NOMO-1 treated with DMSO at 0.1 percent for 48 hours (cell line): ENCODE data around the gene ZNF280A.
"Not testable (repeated sequence)": the region's sequence is repeated elsewhere in the genome, so short reads cannot be mapped to it uniquely, and the experiment has no call there.

ENCODE experiments used
- DNase-seq: peaks from one replicate; lab custom pipeline; 2025; ENCODE audit not compliant: unreplicated experiment; lab: John Stamatoyannopoulos, UW

Gene ZNF280A

DNA sequence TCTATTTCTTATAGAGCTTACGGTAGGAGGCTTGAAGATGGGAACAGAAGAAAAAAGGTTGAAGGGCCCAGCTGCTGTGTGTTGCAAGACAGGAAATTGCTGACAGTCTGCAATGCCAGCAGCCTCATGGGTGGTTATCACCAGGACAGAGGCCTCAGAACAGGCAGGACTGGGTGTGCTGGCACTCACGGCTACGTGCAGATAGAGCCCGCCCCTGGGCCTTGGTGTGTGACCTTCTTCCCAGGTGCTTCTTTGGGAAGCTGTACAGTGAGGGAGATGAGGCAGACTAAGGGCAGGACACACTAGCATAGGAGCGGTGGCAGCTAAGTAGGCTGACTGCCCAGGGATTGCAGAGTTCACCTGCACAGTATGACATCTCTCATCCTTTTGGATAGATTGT is 26.4 kb upstream of the ZNF280A start:
- peak; percentile 79 for DNase-seq

DNA sequence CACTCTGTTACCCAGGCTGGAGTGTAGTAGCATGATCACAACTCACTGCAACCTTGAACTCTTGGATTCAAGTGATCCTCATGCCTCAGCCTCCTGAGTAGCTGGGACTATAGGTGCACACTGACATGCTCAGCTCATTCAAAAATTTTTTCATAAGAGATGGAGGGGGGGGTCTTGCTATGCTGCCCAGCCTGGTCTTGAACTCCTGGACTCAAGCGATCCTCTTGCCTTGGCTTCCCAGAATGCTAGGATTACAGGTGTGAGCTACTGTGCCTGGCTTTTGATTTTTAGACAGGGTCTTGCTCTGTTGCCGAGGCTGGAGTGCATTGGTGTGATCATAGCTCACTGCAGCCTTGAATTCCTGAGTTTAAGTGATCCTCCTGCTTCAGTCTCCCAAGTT is 25.0 kb upstream of the ZNF280A start:
- DNase-seq = no peak

DNA sequence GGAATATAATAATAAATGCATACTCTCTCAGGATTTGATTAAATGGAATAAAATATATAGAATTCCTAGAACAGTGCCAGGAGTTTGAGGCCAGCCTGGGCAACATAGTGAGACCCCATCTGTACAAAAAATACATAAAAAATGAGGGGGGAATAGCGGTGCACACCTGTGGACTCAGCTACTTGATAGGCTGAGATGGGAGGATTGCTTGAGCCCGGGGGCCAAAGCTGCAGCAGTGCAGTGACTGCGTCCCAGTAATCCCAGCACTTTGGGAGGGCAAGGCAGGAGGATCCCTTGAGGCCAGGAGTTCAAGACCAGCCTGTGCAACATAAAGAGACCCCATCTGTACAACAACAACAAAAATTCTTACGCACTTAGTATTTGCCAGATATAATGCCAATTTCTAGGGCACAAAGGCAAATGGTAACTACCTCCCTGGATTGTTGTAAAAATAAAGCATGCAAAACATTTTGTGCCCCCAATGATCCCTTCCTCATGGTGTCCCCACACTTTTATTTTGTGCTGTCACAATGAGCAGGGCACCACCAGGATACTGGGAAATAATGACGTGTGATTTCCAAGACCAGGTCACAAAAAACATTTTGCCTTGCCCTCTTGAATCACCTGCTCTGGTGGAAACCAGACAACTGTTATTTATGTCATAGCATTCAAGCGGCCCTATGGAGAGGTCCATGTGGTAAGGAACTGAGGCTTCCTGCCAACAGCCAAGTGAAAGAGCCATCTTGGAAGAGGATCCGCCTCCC is 18.3 kb upstream of the ZNF280A start:
- no peak for DNase-seq

DNA sequence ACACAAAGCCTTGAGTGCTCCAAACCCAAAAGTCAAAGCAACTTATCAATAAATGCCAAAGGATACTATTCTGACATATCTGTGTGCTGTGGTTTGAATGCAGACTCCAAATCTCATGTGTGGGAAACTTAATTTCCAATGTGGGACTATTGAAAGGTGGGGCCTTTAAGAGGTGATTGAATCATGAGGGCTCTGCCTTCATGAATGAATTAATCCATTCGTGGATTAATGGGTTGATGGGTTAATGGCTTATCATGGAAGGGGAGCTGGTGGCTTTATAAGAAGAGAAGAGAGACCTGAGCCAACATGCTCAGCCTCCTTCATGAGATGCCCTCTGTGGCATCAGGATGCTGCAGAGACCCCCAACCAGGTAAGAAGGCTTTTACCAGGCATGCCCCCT is 16.8 kb upstream of the ZNF280A start:
- no peak for DNase-seq

DNA sequence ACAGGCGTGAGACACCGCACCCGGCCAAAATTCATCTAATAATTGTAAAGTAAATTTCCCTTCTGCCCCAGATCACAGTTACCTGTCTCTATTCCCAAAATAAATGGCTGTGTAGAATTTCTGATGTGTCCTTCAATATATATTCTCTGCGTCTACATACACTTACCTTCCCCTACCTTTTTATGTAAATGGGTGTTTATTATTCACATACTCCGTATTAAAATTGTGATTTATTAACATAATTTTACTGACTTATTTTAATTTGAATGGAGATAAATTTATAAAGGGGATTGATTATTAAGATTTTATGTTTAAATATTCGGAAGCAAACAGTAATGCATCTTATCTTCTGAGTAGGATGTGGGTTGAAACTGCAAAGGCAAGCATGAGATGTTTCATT is 16.4 kb upstream of the ZNF280A start:
- no peak for DNase-seq

DNA sequence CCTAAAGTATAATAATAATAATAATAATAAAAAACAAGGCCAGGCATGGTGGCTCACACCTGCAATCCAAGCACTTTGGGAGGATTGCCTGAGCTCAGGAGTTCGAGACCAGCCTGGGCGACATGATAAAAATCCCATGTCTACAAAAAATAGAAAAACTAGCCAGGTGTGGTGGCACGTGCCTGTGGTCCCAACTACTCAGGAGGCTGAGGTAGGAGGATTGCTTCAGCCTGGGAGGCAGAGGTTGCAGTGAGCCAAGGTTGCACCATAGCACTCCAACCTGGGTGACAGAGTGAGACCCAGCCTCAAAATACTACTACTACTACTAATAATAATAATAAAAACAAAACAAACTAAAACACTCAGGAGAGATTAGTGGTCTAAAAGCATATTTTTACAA is 15.6 kb upstream of the ZNF280A start:
- no peak for DNase-seq

DNA sequence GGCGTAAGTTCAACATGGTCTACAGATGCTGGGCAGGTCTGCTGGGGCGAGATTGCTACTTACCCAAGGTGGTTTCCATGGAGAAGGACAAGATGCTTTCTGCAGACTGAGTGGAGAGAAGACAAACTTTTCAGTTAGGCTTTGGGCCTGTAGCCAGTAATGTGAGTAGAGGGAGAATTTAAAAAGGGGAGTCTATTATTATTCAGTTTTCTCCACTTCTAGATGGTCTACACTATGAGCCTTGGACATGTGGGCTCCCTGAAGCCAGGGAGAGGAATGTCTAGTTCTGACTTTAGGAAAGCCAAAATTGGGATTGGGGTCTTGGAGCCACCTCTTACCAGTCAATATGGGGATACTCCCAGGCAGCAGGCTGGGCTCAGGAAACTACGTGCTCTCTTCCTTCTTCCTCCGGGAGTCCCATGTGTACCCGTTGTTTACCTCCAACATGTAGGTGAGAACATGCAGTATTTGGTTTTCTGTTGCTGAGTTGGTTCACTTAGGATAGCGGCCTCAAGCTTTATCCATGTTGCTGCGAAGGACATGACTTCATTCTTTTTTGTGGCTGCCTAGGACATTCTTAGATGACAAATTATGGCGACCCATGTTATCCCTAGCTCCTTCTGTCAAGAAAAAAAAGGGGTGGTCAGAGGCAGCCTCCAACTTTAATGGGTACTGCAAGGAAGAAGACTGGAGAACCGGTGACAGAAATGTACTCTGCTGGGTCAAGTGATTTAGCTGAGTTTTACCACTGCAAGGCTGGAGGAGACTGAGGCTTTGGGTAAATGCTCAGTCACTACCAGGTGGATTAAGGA is 14.7 kb upstream of the ZNF280A start:
- DNase-seq = no peak

DNA sequence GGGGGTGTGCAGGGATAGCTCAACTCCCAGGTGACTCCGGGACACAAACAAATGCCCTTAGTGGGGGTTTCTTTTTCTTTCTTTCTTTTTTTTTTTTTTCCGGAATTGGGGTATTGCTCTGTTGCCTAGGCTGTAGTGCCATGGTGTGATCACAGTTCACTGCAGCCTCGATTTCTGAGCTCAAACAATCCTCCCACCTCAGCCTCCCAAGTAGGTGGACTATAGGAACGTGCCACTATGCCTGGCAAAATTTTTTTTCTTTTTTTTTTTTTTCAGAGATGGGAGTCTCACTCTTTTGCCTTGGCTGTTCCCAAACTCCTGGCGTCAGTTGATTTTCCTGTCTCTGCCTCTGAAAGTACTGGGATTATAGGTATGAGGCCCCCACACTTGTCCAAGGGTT is 13.8 kb upstream of the ZNF280A start:
- no peak for DNase-seq

DNA sequence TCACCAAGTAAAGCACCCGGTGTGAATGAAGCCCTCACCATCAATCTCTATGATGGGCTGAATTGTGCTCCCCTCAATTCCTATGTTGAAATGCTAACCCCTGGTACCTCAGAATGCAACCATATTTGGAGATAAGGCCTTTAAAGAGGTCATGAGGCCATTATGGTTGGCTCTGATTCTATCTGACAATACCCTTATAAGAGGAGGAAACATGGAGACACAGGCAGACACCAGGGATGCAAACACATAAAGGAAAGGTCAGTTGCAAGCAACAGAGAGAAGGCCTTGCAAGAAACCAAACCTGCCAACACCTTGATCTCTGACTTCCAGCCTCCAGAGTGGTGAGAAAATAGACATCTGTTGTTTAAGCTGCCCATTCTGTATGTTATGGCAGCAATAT is 13.3 kb upstream of the ZNF280A start:
- DNase-seq = no peak

DNA sequence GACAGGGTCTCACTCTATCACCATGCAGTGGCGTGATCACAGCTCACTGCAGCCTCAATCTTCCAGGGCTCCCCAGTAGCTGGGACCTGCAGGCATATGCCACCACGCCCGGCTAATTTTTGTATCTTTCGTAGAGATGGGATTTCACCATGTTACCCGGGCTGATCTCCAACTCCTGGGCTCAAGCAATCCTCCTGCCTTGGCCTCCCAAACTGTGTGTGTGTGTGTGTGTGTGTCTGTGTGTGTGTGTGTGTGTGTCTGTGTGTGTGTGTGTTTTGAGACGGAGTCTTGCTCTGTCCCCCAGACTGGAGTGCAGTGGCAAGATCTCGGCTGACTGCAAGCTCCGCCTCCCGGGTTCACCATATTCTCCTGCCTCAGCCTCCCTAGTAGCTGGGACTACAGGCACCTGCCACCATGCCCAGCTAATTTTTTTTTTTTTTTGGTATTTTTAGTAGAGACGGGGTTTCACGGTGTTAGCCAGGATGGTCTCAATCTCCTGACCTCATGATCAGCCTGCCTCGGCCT is 12.5 kb upstream of the ZNF280A start:
- DNase-seq = not testable (repeated sequence)

DNA sequence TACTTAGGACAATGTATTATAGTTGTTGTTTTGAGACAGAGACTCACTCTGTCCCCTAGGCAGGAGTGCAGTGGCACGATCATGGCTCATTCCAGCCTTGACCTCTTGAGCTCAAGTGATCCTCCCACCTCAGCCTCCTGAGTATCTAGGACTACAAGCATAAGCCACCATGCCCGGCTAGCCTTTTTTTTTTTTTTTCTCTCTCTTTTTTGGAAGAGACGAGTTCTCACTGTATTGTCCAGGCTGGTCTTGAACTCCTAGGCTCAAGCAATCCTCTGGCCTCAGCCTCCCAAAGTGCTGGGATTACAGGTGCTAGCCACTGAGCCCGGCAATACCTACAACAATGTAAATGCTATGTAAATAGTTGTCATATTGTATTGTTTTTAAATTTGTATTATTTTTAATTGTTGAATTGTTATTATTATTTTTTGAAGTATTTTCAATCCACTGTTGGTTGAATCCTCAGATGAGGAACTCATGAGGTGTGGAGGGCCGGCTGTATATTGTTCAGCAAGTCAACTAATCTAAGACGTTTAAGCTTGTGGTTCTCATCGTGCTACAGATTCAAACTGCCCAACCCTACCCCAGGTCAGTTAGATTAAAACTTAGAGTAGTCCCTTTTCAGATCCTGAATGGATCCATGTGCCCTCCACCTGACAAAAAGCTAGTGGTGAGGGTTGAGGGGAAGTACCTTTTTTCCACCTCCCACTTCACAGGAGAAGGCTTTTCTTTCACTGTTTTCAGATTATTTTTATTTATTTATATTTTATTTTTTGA is 11.9 kb upstream of the ZNF280A start:
- no peak for DNase-seq

DNA sequence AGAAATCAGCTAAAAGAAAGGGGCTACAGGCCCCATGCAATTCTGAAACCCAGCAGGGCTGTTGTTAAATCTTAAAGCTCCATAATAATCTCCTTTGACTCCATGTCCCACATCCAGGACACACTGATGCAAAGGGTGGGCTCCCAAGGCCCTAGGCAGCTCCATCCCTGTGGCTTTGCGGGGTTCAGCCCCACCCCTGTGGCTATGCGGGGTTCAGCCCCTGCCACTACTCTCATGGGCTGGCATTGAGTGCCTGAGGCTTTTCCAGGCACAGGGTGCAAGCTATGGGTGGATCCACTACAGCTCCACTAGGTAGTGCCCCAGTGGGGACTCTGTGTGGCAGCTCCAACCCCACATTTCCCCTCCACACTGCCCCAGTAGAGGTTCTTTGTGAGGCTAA is 8.7 kb upstream of the ZNF280A start:
- no peak for DNase-seq

DNA sequence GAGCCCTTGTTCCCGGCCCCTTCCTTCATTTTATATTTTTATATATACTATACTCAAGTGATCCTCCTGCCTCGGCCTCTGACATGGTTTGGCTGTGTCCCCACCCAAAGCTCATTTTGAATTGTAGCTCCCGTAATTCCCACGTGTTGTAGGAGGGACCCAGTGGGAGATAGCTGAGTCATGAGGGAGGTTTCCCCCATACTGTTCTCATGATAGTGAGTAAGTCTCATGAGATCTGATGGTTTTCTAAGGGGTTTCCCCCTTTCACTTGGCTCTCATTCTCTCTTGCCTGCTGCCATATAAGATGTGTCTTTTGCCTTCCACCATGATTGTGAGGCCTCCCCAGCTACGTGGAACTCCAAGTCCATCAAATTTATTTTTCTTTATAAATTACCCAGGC is 7.2 kb upstream of the ZNF280A start:
- no peak for DNase-seq

DNA sequence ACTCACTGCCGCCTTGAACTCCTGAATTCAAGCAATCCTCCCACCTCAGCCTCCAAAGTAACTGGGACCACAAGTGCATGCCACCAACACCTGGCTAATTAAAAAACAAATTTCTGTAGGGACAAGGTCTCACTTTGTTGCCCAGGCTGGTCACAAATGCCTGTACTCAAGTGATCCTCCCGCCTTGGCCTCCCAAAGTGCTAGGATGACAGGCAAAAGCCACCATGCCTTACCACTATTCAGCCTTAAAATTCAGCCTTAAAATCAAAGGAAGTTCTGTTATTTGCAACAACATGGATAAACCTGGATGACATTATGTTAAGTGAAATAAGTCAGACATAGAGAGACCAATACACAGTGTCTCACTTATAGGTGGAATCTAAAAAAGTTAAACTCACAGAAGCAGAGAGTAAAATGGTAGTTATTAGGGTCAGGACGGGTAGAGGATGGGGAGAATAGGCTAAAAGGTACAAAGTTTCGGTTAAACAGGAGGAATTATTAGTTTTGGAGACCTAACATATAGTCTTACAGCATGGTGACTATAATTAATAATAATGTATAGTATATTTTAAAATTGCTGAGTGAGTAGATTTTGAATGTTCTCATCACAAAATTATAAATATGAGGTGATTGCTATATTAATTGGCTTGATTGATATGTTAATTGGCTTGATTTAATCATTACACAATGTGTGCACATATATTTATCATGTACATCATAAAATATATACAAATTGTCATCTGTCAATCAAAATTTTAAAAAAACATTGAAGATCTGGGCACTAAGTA is 6.2 kb upstream of the ZNF280A start:
- DNase-seq = no peak

DNA sequence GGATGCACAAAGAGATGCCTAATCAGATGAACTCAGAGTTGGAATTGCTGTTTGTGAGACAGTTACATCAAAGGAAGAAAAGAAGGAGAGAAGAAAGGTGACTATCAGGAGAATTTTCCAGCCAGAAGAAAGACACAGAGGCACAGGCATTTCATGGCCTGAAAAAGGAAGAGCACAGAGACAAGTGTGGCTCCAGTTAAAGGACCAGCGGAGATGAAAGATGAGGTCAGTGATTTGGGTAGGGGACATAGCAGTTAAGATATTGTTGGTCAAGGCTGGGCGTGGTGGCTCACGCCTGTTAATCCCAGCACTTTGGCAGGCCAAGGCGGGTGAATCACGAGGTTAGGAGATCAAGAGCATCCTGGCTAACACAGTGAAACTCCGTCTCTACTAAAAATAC is 3.4 kb upstream of the ZNF280A start:
- no peak for DNase-seq

DNA sequence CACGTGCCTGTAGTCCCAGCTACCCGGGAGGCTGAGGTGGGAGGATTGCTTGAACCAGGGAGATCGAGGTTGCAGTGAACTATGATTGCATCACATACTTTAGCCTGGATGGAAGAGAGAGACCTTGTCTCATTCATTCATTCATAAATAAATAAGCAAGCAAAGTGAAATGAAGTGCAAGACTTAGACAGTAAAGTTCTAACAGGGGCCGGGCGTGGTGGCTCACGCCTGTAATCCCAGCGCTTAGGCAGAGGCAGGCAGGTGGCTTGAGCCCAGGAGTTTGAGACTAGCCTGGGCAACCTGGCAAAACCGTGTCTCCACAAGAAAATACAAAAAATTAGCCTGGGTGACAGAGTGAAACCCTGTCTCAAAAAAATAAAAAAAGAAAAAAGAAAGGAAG is 1.6 kb upstream of the ZNF280A start:
- DNase-seq = no peak

DNA sequence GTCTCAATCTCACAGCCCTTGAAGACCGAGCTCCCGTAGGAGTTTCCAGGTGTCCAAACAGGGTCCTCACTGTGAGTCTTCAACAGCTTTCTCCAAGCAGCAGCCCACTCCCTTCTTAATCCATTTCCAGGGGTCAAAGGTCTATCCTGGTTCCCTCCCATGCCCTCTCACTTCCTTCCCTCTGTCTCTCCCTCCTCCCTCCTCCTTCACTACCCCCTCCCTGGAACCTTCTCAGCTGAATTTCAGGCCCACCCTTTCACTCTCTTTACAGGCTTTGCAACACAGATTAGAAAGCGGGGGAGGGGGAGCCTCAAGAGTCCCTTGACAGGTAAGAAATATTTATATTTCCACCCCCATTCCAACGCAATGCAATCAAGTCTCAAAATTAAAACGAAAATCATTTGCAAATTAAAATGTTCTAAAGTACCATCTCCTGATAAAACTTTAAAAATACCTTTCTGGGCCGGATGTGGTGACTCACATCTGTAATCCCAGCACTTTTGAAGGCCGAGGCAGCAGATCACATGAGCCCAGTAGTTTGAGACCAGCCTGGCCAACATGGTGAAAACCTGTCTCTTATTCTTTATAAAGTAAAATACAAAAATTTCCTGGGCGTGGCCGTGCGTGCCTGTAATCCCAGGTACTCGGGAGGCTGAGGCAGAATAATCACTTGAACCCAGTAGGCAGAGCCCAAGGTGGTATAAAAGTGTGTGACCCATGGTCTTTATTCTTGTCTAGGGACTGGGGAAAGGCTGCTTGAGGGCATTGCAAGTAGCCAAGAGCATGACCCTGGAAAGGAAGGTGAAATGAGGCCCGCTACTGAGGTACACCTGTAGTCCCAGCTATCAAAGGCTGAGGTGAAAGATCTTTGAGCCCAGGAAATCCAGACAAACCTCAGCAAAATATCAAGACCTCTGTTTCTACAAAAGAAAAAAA is 865 bp upstream of the ZNF280A start:
- DNase-seq = peak; percentile 0

DNA sequence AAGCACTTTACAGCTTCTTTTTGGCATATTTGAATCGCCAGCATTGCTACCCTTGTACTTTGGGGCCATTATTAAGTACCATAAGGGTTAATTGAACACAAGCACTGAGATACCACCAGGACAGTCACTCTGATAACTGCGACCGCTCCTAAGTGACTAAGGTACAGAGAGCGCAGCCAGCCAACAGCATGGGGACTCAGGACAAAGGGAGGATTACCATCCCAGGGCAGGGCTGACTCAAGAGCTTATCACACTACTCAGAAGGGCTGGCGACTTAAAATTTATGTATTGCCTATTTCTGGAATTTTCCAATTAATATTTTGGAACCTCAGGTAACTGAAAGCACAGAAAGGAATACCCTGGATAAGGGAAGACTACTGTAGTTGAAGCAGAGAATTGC is 479 bp downstream of the ZNF280A start:
- DNase-seq = no peak

DNA sequence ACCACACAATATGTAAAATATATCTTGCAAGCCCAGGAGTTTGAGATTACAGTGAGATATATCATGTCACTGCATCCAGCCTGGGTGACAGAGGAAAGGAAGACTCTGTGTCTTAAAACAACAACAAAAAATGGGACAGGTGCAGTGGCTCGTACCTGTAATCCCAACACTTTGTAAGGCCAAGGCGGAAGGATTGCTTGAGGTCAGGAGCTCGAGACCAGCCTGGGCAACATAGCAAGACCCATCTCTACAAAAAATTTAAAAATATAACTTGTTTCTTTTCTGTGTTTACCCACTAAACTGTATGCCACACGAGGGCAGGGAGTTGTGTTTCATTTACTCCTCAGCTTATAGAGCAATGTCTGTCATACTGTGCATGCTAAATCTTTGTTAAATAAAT is 3.1 kb downstream of the ZNF280A start:
- DNase-seq = no peak

DNA sequence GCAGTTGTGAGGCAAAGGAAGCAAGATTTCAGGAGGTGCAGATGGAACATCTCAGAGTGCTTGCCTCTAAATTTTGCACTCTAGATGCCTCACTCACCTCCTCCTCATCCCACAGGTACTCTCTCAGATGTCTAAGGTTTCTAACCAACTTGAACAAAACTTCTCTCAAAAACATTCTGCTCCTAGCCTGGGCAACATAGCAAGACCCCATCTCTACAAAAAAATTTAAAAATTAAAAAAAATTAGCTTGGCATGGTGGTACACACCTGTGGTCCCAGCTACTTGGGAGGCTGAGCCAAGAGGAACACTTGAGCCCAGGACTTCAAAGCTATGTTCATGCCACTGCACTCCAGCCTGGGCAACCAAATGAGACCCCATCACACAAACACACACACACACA is 4.2 kb downstream of the ZNF280A start:
- DNase-seq = no peak
